Osteoblast (primary cell): Measurements from ENCODE around the gene WEE2. TPM values are rescaled to one million over a fixed set of nuclear protein-coding genes. Genes with fewer than 3 reads are reported as not detected.

Experiments
- DNase-seq: peaks from one replicate; pipeline ENCODE4 v3.0.0; 2011; ENCODE audit warnings: low spot score, mixed read lengths; ENCODE audit not compliant: insufficient read length; ENCODE audit errors: missing footprints
- H2AFZ ChIP-seq: 2 replicates; pipeline ENCODE4 v1.6.0; 2011; ENCODE audit warnings: mild to moderate bottlenecking, low read length
- H3K27ac ChIP-seq: 2 replicates; pipeline ENCODE4 v1.5.1; 2011; ENCODE audit warnings: mild to moderate bottlenecking, low read depth, low read length, moderate library complexity
- H3K27me3 ChIP-seq: 2 replicates; pipeline ENCODE4 v1.6.0; 2012; ENCODE audit warnings: mild to moderate bottlenecking, control low read depth, inconsistent platforms, low read length, moderate library complexity; ENCODE audit not compliant: insufficient read depth
- H3K36me3 ChIP-seq: 2 replicates; pipeline ENCODE4 v1.5.1; 2011; ENCODE audit warnings: mild to moderate bottlenecking, low read length, control low read depth, moderate library complexity; ENCODE audit not compliant: insufficient read depth
- H3K4me1 ChIP-seq: 2 replicates; pipeline ENCODE4 v1.5.1; 2011; ENCODE audit warnings: mild to moderate bottlenecking, low read length, control low read depth, moderate library complexity; ENCODE audit not compliant: insufficient read depth
- H3K4me2 ChIP-seq: 2 replicates; pipeline ENCODE4 v1.6.0; 2011; ENCODE audit warnings: mild to moderate bottlenecking, low read length; ENCODE audit not compliant: insufficient read depth
- H3K4me3 ChIP-seq: fragments of 200-600 bp; sonication (generic); 3 replicates; pipeline ENCODE4 v1.5.1; 2012; ENCODE audit warnings: mild to moderate bottlenecking, low read length, inconsistent platforms; ENCODE audit not compliant: insufficient read depth
- H3K79me2 ChIP-seq: 2 replicates; pipeline ENCODE4 v1.6.0; 2012; ENCODE audit warnings: mild to moderate bottlenecking, low read length, control low read depth, inconsistent platforms; ENCODE audit not compliant: insufficient read depth
- H3K9me3 ChIP-seq: 2 replicates; pipeline ENCODE4 v1.5.1; 2011; ENCODE audit warnings: low read depth, low read length, control low read depth
- H4K20me1 ChIP-seq: 2 replicates; pipeline ENCODE4 v1.6.0; 2012; ENCODE audit warnings: mild to moderate bottlenecking, low read length, control low read depth; ENCODE audit not compliant: insufficient read depth
- total RNA-seq: library from RNA; depleted of rRNA; stranded (reverse); fragments of >200 nt; gene quantifications from 2 replicates; pipeline ENCODE4 v1.2.3, GENCODE V29; 2012
- TF ChIP-seq, protein P1 (sequence below): IDR thresholded peaks from 2 replicates; pipeline ENCODE4 v1.5.1; 2011; ENCODE audit warnings: mild to moderate bottlenecking, low read depth, low read length, moderate library complexity; ENCODE audit errors: extremely low read depth

The WEE2 gene
- total RNA-seq, 1 donor, result not detected

DNA sequence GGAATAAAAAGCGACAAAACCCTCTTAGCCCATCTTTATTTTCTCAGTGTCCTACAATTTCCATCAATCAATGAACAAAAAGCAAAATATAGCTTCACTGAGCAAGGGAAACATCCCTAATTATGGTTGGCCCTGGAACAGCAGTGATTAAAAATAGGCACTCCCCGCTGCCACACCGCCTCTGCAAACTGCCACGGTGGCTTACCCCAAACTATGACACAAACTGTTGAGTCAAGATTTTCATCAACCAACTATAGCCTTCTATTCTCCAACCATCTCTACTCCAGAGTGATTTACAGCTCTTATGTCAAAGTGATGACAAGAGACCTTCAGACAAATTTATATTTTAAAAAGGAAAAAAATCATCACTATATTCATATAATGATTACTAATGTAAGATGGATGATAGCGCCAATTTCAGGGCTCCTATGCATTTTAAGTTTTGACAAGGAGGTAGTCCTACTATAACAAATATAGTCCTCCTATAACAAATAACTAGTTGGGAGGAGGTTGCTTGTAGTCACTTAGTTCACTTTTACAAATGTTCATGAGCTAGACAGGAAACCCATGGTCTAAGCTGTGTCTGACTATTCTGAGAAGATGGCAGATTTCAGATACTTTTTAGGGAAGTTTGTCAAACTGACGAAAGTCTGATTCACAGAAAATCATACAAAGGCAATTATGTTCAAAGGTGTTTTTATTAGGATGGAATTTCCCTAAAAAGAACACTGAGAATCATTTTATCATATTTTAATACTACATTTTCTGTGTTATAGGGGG lies 32.5 kb upstream of the WEE2 start:
- peak; percentile 26 for DNase-seq
- peaks cover 21% of the 10 kb centered on the region for H3K4me1 ChIP-seq
- TF ChIP-seq, protein P1, sequence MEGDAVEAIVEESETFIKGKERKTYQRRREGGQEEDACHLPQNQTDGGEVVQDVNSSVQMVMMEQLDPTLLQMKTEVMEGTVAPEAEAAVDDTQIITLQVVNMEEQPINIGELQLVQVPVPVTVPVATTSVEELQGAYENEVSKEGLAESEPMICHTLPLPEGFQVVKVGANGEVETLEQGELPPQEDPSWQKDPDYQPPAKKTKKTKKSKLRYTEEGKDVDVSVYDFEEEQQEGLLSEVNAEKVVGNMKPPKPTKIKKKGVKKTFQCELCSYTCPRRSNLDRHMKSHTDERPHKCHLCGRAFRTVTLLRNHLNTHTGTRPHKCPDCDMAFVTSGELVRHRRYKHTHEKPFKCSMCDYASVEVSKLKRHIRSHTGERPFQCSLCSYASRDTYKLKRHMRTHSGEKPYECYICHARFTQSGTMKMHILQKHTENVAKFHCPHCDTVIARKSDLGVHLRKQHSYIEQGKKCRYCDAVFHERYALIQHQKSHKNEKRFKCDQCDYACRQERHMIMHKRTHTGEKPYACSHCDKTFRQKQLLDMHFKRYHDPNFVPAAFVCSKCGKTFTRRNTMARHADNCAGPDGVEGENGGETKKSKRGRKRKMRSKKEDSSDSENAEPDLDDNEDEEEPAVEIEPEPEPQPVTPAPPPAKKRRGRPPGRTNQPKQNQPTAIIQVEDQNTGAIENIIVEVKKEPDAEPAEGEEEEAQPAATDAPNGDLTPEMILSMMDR, result no peak
- no peaks in the 10 kb centered on the region for H3K9me3 ChIP-seq
- no peaks in the 10 kb centered on the region for H3K79me2 ChIP-seq
- peak overlapping the region; percentile 45 for H3K27ac ChIP-seq
- no peak overlapping the region for H3K4me2 ChIP-seq
- no peaks in the 10 kb centered on the region for H3K27me3 ChIP-seq
- H3K4me3 ChIP-seq, result no peak overlapping the region
- H2AFZ ChIP-seq, result no peak overlapping the region
- no peaks in the 10 kb centered on the region for H3K36me3 ChIP-seq
- no peaks in the 10 kb centered on the region for H4K20me1 ChIP-seq

GRCh38 chr7:141676618-141677017 lies 31.5 kb upstream of the WEE2 start:
- peaks cover 21% of the 10 kb centered on the region for H3K4me1 ChIP-seq
- TF ChIP-seq, protein P1, result no peak
- DNase-seq, result no peak
- H4K20me1 ChIP-seq, result no peaks in the 10 kb centered on the region
- H3K36me3 ChIP-seq, result no peaks in the 10 kb centered on the region
- H3K27ac ChIP-seq, result peak overlapping the region; percentile 45
- no peak overlapping the region for H3K4me2 ChIP-seq
- H3K9me3 ChIP-seq, result no peaks in the 10 kb centered on the region
- no peak overlapping the region for H2AFZ ChIP-seq
- no peaks in the 10 kb centered on the region for H3K79me2 ChIP-seq
- no peaks in the 10 kb centered on the region for H3K27me3 ChIP-seq
- H3K4me3 ChIP-seq, result no peak overlapping the region

DNA sequence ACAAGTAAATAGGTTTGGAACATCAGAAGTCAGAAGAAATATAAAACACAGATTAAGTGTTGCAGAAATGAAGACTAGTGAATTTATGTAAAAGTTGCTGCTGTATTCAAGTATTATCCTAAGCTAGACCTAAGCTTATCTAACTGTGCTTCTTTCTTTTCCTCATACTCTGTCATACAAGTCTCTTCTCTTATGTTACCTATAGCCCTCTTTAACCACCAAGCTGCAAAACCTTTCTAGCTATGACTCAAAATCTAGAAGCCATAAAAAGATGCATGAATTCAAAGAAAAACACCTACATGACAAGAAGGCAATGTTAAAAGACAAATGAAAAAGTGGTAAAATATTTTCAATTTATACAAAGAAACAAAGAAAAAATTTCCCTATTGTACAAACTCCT lies 29.1 kb upstream of the WEE2 start:
- Histone ChIP-seq H3K27ac (no peak overlapping the region), H2AFZ (no peak overlapping the region), H3K4me3 (no peak overlapping the region), H3K4me1 (peaks cover 21% of the 10 kb centered on the region), H3K27me3 (no peaks in the 10 kb centered on the region), H3K36me3 (peaks cover 4% of the 10 kb centered on the region), H3K4me2 (no peak overlapping the region), H3K9me3 (no peaks in the 10 kb centered on the region), H3K79me2 (no peaks in the 10 kb centered on the region), H4K20me1 (no peaks in the 10 kb centered on the region)
- TF ChIP-seq, protein P1, result no peak
- DNase-seq, result no peak

DNA sequence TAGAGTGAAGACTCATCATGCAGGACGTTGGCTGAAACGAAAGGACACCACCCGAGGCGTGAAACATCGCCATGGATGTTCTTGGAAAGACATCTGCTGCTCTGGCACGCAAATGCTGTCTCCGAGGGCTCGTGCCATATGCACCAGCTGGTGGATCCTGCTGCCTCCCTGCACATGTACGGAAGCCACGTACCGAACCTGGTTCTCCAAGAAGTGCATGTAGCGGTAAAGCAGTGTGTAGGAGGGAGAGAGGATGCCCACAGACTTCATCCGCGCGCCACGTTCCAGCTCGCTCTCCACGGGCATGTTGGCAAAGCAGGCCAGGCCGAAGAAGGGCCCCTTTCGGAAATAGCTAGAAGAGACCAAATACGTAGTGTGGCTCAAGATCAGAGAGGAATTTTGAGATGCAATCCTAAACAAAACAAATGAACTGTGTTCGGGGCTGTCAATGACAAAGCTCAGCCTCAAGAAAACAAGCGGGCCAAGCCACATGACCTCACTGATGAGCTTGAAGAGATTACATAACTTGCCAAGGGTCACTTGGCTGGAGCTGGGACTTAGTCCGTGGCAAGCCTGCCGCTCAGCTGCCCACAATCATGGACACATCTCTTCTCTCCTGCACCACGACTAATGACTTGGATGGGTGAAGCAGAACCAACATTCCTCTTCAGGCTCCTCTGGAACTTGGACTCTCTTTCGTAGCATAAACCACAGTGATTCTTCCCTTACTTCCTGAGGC lies 22.7 kb upstream of the WEE2 start:
- H3K27ac ChIP-seq, result no peak overlapping the region
- peaks cover 3% of the 10 kb centered on the region for H3K79me2 ChIP-seq
- H3K36me3 ChIP-seq, result peaks cover 8% of the 10 kb centered on the region
- H4K20me1 ChIP-seq, result peaks cover 10% of the 10 kb centered on the region
- H3K27me3 ChIP-seq, result no peaks in the 10 kb centered on the region
- H3K9me3 ChIP-seq, result no peaks in the 10 kb centered on the region
- H2AFZ ChIP-seq, result no peak overlapping the region
- H3K4me1 ChIP-seq, result peaks cover 9% of the 10 kb centered on the region
- DNase-seq, result no peak
- TF ChIP-seq, protein P1, result no peak
- H3K4me3 ChIP-seq, result no peak overlapping the region
- no peak overlapping the region for H3K4me2 ChIP-seq
